Measurements from ENCODE around the gene GNG7.
"Not testable (repeated sequence)": the region's sequence is repeated elsewhere in the genome, so short reads cannot be mapped to it uniquely, and the experiment has no call there.

GNG7 gene

GRCh38 chr19:2529942-2530341, 172.6 kb downstream of the GNG7 start:
- not testable (repeated sequence) for ATAC-seq

GRCh38 chr19:2529473-2529918, 173.0 kb downstream of the GNG7 start:
- no peak for ATAC-seq

GRCh38 chr19:2528675-2529101, 173.8 kb downstream of the GNG7 start:
- no peak for ATAC-seq

GRCh38 chr19:2527686-2528085, 174.8 kb downstream of the GNG7 start:
- no peak for ATAC-seq

- ATAC-seq, result no peak
These were observed 175.3 kb downstream of the GNG7 start for GRCh38 chr19:2527171-2527570.

- ATAC-seq, result no peak
These were observed 177.4 kb downstream of the GNG7 start for GRCh38 chr19:2524840-2525723.

GRCh38 chr19:2524361-2524839, 178.1 kb downstream of the GNG7 start:
- ATAC-seq, result no peak

- ATAC-seq, result no peak
These were observed 178.7 kb downstream of the GNG7 start for GRCh38 chr19:2523630-2524311.

GRCh38 chr19:2519482-2519881, 183.0 kb downstream of the GNG7 start:
- ATAC-seq, result no peak

GRCh38 chr19:2518856-2519255, 183.6 kb downstream of the GNG7 start:
- not testable (repeated sequence) for ATAC-seq

- ATAC-seq, result no peak
These were observed 184.5 kb downstream of the GNG7 start for GRCh38 chr19:2517881-2518601.

- no peak for ATAC-seq
These were observed 185.8 kb downstream of the GNG7 start for GRCh38 chr19:2516727-2517126.

GRCh38 chr19:2514981-2515518, 187.4 kb downstream of the GNG7 start:
- ATAC-seq, result no peak

- ATAC-seq, result no peak
These were observed 189.7 kb downstream of the GNG7 start for GRCh38 chr19:2512523-2513431.

GRCh38 chr19:2511991-2512390, 190.5 kb downstream of the GNG7 start:
- ATAC-seq, result no peak

GRCh38 chr19:2511570-2511969, 190.9 kb downstream of the GNG7 start:
- ATAC-seq, result no peak

GRCh38 chr19:2509096-2509495, 193.4 kb downstream of the GNG7 start:
- ATAC-seq, result no peak

- ATAC-seq, result no peak
These were observed 195.4 kb downstream of the GNG7 start for GRCh38 chr19:2507109-2507508.

GRCh38 chr19:2506656-2507055, 195.8 kb downstream of the GNG7 start:
- not testable (repeated sequence) for ATAC-seq

GRCh38 chr19:2503521-2504109, 198.9 kb downstream of the GNG7 start:
- ATAC-seq, result peak; percentile 93 to 94

- ATAC-seq, result no peak
These were observed 201.6 kb downstream of the GNG7 start for GRCh38 chr19:2500841-2501261.
